ENCODE results near the gene PHF19.

Gene PHF19

DNA sequence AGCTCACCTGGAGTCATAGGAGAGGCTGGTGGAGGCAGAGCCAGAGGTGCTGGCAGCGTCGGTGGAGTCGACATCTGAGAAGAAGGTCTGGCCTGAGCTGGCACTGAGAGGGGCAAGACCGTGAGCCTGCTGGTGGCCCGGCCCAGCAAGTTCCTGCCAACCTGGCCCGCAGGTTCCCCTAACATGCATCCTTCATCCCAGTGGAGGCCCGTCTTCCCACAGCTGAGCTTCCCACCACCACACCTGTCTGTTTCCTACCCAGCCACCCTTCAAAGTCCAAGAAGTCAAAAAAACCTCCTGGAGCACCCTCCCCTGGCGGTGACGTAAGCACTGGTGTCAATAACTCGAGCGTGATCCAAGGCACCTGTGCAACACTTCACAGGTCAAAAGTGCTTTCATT, 16.9 kb downstream of the PHF19 start:
- no peak overlapping the region for H3K4me3 ChIP-seq (ENCODE audit: low read depth, low read length)
- TF ChIP-seq, protein P1, sequence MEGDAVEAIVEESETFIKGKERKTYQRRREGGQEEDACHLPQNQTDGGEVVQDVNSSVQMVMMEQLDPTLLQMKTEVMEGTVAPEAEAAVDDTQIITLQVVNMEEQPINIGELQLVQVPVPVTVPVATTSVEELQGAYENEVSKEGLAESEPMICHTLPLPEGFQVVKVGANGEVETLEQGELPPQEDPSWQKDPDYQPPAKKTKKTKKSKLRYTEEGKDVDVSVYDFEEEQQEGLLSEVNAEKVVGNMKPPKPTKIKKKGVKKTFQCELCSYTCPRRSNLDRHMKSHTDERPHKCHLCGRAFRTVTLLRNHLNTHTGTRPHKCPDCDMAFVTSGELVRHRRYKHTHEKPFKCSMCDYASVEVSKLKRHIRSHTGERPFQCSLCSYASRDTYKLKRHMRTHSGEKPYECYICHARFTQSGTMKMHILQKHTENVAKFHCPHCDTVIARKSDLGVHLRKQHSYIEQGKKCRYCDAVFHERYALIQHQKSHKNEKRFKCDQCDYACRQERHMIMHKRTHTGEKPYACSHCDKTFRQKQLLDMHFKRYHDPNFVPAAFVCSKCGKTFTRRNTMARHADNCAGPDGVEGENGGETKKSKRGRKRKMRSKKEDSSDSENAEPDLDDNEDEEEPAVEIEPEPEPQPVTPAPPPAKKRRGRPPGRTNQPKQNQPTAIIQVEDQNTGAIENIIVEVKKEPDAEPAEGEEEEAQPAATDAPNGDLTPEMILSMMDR (IDR thresholded peaks at IDR 0.05; ENCODE audit: insufficient read depth, low read length, missing control alignments), result no peak
- POLR2A ChIA-PET, result no interaction called here
- CTCF ChIA-PET, result no interaction called here
- DNase-seq (ENCODE audit: low read depth, low spot score), result no peak

- DNase-seq (ENCODE audit: low read depth, low spot score), result no peak
- TF ChIP-seq, protein P1 (IDR thresholded peaks at IDR 0.05; ENCODE audit: insufficient read depth, low read length, missing control alignments), result no peak
- CTCF ChIA-PET, result interaction anchor here (0.7 kb wide), 1 partner anchor 11 kb away, joined by 3 read pairs; no protein-coding TSS in a partner anchor
- POLR2A ChIA-PET, result no interaction called here
- no peak overlapping the region for H3K4me3 ChIP-seq (ENCODE audit: low read depth, low read length)
Measured at GRCh38 chr9:120859361-120859760, 17.6 kb downstream of the PHF19 start.

- no peak overlapping the region for H3K4me3 ChIP-seq (ENCODE audit: low read depth, low read length)
- ChIA-PET CTCF (interaction anchor here (1.4 kb wide), 1 partner anchor 8 kb away, joined by 3 read pairs; no protein-coding TSS in a partner anchor), POLR2A (no interaction called here)
- DNase-seq (ENCODE audit: low read depth, low spot score), result no peak
- TF ChIP-seq, protein P1 (IDR thresholded peaks at IDR 0.05; ENCODE audit: insufficient read depth, low read length, missing control alignments), result no peak
Measured at GRCh38 chr9:120857902-120858301, 19.1 kb downstream of the PHF19 start.

DNA sequence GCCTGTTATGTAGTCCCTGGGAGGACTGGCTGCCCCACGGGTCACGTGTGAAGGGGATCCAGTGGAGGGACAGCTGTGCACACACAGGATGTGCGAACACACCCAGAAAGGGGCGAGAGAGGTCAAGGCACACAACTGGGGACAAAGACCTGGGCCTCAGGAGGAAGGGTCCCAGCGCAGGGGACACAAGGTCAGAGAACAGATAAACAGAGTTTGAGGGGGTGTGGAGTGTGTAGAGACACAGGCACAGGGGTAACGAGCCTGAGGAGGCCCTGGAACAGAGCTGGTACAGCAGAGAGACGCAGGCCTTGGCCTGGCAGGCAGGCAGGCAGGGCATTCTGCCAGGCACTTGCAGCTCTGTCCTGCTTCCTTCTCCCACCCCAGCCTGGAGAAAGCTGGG, 19.5 kb downstream of the PHF19 start:
- H3K4me3 ChIP-seq (ENCODE audit: low read depth, low read length), result no peak overlapping the region
- TF ChIP-seq, protein P1 (IDR thresholded peaks at IDR 0.05; ENCODE audit: insufficient read depth, low read length, missing control alignments), result no peak
- CTCF ChIA-PET, result interaction anchor here (1.4 kb wide), 1 partner anchor 9 kb away, joined by 3 read pairs; no protein-coding TSS in a partner anchor
- POLR2A ChIA-PET, result no interaction called here
- DNase-seq (ENCODE audit: low read depth, low spot score), result no peak

DNA sequence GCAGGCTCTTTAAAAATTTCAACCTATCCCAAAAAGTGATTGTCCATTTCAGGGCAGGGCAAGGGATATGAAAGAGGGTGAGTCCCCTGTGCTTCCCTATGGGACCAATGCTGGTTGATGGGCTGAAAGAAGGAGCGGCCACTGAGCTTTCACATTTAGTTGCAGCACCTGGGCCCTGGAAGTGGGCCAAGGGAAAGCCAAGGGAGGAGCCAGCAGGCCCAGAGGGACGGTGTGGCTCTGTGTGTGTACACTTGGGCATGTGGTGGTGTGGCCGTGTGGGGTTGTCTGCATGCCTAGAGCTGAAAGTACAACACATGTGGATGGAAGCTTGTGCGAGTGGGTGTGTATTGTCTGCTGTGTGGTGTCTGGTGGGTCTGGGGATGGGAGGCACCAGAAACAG, 20.3 kb downstream of the PHF19 start:
- H3K4me3 ChIP-seq (ENCODE audit: low read depth, low read length), result no peak overlapping the region
- POLR2A ChIA-PET, result no interaction called here
- CTCF ChIA-PET, result no interaction called here
- no peak for DNase-seq (ENCODE audit: low read depth, low spot score)
- TF ChIP-seq, protein P1 (IDR thresholded peaks at IDR 0.05; ENCODE audit: insufficient read depth, low read length, missing control alignments), result no peak

GRCh38 chr9:120855827-120856670, 20.9 kb downstream of the PHF19 start:
- TF ChIP-seq, protein P1 (IDR thresholded peaks at IDR 0.05; ENCODE audit: insufficient read depth, low read length, missing control alignments), result no peak
- DNase-seq (ENCODE audit: low read depth, low spot score), result no peak
- no peak overlapping the region for H3K4me3 ChIP-seq (ENCODE audit: low read depth, low read length)
- CTCF ChIA-PET, result interaction anchor here (0.9 to 1.2 kb wide), 2 partner anchors 8 to 12 kb away, joined by 3 read pairs; no protein-coding TSS in a partner anchor
- POLR2A ChIA-PET, result no interaction called here

All from AG04449 (cell line).